Coronary artery (tissue), 2 donors: ENCODE data around the gene SCNN1A.

Source experiments
- DNase-seq: peaks from one replicate; pipeline ENCODE4 v3.0.0-alpha.2; 2017; ENCODE audit warnings: low spot score
- H3K27ac ChIP-seq, 2 donors: fragments of 200-600 bp; sonication (generic); one replicate each; pipeline ENCODE4 v1.5.1; 2016 to 2019
- H3K4me3 ChIP-seq: fragments of 200-600 bp; sonication (generic); 2 replicates; pipeline ENCODE4 v1.5.1; 2016; ENCODE audit warnings: mild to moderate bottlenecking, moderate library complexity
- TF ChIP-seq, protein P1 (sequence below): fragments of 200-600 bp; sonication (generic); IDR thresholded peaks from one replicate; pipeline ENCODE4 v1.5.1; 2019; ENCODE audit warnings: antibody characterized with exemption

Gene SCNN1A

DNA sequence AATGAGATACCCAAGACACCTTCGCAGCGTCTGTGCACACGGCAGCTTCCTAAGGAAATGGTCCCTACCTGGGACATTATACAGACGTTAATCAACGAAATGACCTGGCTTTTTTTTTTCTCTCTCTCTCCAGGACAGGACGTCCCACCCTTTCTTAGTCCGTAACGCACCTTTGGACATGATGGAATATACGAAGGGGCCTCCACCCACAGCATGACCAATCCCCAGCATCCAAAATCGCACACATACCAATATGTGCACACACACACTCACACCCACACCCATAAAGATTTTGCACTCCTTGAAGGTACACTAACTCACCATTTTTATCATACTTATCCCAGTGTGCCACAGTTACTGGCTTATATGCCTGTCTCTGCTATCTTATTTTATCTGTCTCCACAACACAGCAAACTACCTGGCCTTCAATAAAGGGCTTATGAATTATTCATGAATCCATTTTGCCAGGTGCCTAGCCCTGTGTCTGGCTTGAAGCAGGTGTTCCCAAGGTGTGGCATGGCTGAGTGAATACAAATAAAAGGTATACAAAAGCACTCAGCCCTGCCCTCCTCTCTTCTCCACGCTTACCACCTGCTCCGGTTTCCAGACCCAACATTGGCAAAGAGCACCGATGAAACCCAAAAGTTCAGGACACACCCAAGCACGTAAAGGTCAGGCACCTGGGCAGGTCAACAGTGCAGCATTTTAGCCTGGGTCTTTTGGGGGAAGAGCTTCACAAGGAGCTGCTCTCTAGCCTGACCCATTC, 2.2 kb downstream of the SCNN1A start:
- H3K4me3 ChIP-seq = no peak overlapping the region
- TF ChIP-seq, protein P1, sequence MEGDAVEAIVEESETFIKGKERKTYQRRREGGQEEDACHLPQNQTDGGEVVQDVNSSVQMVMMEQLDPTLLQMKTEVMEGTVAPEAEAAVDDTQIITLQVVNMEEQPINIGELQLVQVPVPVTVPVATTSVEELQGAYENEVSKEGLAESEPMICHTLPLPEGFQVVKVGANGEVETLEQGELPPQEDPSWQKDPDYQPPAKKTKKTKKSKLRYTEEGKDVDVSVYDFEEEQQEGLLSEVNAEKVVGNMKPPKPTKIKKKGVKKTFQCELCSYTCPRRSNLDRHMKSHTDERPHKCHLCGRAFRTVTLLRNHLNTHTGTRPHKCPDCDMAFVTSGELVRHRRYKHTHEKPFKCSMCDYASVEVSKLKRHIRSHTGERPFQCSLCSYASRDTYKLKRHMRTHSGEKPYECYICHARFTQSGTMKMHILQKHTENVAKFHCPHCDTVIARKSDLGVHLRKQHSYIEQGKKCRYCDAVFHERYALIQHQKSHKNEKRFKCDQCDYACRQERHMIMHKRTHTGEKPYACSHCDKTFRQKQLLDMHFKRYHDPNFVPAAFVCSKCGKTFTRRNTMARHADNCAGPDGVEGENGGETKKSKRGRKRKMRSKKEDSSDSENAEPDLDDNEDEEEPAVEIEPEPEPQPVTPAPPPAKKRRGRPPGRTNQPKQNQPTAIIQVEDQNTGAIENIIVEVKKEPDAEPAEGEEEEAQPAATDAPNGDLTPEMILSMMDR = no peak
- no peak for DNase-seq
- peak overlapping the region in 1 of 2 donors; percentile 85 for H3K27ac ChIP-seq

DNA sequence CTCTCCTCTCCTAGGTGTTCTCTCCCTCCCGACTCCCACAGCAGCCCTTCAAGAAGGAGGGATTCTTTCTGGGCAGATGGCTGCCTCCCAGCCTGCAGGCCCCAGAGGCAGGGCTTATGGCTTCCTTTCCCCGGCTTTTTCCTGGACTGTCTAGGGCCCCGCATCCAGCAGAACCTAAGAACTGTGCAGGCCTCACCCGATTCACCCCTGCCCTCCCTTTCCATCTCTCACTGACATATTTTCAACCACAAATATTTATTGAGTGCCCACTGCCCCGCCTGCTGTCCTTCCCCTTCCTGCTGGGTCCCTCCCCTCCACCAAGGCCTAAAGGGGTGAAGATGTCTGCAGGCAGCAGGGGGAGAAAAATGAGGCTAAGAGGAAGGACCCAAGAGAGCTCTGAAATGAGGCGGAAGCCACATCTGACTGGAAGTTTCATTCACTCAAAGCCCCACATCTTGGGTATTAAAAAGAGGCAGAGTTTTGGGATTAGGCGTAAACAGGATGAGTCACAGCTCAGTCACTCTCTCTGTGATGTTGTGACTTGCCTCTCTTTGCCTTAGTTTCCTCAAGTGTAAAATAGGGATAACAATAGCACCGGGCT, 2.9 kb downstream of the SCNN1A start:
- TF ChIP-seq, protein P1 = no peak

DNA sequence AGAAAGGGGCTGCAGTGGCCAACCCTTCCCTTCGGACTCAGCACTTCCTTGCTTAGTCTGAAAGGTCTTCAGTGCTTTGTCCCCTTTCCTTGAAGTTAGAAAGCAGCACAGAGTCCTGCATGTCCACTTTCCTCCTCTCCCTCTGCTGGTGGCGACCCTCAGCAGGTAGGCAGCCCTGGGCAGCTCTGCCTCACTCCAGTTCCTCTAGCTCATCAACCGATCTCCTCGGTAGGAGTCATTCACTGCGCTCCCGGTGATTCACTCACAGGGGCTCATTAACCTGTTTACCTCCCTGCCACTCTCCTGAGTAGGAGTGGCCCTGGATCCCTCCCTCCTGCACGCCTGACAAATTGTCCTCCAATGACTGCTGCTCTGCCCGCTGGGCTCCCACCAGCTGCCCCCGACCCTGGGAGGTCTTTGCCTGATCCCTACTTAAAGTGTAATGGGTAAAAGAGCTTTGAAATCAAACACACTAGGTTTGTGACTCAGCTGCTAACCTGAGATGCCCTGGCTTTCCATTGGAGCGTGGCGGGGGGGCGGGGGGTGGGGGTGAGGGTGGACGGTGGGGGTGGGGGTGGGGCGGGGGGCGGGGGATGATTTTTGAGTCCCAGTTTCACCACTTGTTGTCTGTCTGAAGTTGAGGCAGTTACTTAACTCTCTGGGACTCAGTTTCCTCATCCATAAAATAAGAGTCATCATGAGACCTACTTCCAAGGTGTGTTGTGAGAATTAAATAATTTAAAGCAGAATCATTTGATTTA, 4.2 kb downstream of the SCNN1A start:
- TF ChIP-seq, protein P1 = no peak
- no peak overlapping the region for H3K4me3 ChIP-seq
- H3K27ac ChIP-seq = peak overlapping the region in 1 of 2 donors; percentile 85
- DNase-seq = no peak

More for the DNA sequence above, 2.9 kb downstream of the SCNN1A start:
- no peak for DNase-seq
- H3K4me3 ChIP-seq = no peak overlapping the region
- peak overlapping the region in 1 of 2 donors; percentile 85 for H3K27ac ChIP-seq

DNA sequence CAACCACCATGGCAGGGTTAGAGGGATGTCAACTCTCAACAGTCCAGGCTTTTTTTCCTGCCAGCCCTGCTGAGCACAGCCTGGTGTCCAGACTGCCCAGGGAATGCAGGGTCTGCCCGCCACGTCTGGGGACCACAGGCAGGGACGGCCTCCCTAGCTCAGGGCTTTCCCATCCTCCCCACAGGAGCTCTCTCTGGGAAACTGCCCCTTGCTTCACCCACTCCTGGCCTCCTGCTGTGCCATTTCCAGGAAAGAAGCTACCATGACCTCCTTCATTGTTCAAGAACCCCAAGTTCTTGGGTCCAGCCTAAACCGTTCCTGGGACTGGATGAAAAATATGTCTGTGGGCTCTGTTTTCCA, 4.8 kb downstream of the SCNN1A start:
- H3K4me3 ChIP-seq = no peak overlapping the region
- no peak for DNase-seq
- TF ChIP-seq, protein P1 = no peak
- peak overlapping the region in 1 of 2 donors; percentile 35 for H3K27ac ChIP-seq

DNA sequence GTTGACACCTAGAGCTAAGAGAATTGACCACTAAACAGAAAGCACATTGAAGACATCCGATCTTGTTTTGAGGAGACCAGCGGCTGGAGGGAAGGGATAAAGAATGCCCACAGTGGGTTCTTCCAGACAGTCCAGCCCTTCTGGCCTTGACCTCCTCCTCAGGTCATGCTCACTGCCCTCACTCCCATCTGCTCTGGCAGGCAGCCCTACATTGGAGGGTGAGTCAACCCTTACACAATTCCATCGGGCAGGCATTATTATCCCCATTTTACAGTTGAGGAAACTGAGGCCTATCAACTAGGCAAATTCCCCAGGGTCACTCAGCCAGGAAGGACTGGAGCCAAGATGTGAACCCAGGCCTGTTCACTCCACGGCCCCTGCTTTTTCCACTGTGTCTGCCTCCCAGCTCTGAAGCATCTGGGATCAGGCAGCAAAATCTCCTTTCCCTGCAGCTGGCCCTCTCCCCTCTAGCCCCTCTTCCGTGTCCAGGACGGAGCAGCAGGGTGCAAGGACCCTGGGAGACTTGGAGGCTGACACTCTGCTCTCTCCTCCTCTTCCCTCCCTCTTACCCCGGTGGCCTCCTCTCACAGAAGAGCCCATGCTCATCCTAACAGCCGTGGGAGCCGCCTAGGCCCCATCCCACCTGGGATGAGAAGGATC, 5.3 kb downstream of the SCNN1A start:
- TF ChIP-seq, protein P1 = no peak
- Histone ChIP-seq H3K4me3 (no peak overlapping the region), H3K27ac (peak overlapping the region in 1 of 2 donors; percentile 35)
- DNase-seq = no peak

DNA sequence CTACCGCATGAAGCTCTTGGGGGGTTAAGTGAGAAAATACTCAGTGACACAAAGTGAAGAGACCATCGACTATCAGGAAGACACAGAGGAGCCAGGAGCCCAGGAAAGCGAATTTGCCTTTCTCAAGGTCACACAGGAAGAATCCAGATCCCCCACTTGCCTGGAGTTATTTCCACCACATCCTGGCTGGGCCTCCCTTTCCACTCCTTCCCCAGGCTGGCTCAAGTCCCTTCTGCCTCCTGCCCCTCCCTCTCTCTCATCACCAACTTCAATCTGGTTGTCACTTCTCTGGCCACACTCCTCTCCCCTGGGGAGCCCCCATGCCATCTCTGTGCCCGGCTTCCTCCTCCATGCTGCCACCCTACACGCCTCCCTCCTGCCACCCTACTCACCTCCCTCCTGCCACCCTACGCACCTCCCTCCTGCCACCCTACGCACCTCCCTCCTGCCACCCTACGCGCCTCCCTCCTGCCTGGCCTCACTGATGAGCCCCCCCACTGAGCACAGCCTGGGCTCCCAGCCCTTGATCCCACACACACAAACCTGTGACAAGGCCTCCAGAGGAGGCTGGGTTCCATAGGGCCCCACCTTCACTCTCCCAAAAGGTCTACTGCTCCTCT, 6.3 kb downstream of the SCNN1A start:
- Histone ChIP-seq H3K4me3 (no peak overlapping the region), H3K27ac (no peak overlapping the region)
- TF ChIP-seq, protein P1 = no peak
- DNase-seq = no peak
